Panc1 (cell line): ENCODE data around the gene KRTAP4-4. TPM values are rescaled to one million over a fixed set of nuclear protein-coding genes. Genes with fewer than 3 reads are reported as not detected.
"Not testable (repeated sequence)": the region's sequence is repeated elsewhere in the genome, so short reads cannot be mapped to it uniquely, and the experiment has no call there.

Experiments
- ATAC-seq: fragments of 200-7000 bp; cut with Tn5 transposase; 2 replicates; pipeline ENCODE4 v1.9.1; 2020; ENCODE audit warnings: mild to moderate bottlenecking, moderate library complexity
- BruUV-seq: library from RNA; stranded (reverse); fragments of 400-500 nt; replicated peaks from 2 replicates; lab custom pipeline; 2021; lab: Mats Ljungman, UMichigan
- CTCF ChIA-PET: fragments of 300-600 bp; sonication (Branson Sonifier 250); formaldehyde crosslinking; loops from one replicate; lab custom pipeline; 2022; ENCODE audit warnings: antibody characterized with exemption; lab: Charles Lee
- POLR2A ChIA-PET: fragments of 300-600 bp; sonication (Branson Sonifier 250); formaldehyde crosslinking; loops from one replicate; lab custom pipeline; 2022; ENCODE audit warnings: antibody characterized with exemption; lab: Charles Lee
- DNase-seq: peaks from one replicate; pipeline ENCODE4 v3.0.0-alpha.2; 2010; ENCODE audit warnings: low read depth, low spot score
- H3K27ac ChIP-seq: 2 replicates; pipeline ENCODE4 v1.5.1; 2011; ENCODE audit warnings: mild to moderate bottlenecking, low read length, inconsistent platforms
- H3K27me3 ChIP-seq: fragments of 200-500 bp; sonication (Bioruptor generic); 2 replicates; pipeline ENCODE4 v1.6.0; 2014; ENCODE audit warnings: low read length, inconsistent platforms; ENCODE audit not compliant: control insufficient read depth, insufficient read depth
- H3K36me3 ChIP-seq: fragments of 200-500 bp; sonication (Bioruptor generic); 2 replicates; pipeline ENCODE4 v1.5.1; 2014; ENCODE audit warnings: inconsistent platforms, mild to moderate bottlenecking, low read length, moderate library complexity; ENCODE audit not compliant: control insufficient read depth, insufficient read depth
- H3K4me1 ChIP-seq: 2 replicates; pipeline ENCODE4 v1.5.1; 2011; ENCODE audit warnings: inconsistent platforms, mild to moderate bottlenecking, low read length, moderate library complexity; ENCODE audit not compliant: control insufficient read depth, insufficient read depth
- H3K4me3 ChIP-seq, 2 experiments: 2 replicates each; pipeline ENCODE4 v1.5.1; 2011 to 2012; ENCODE audit warnings: low read depth in 2 of 2, low read length in 2 of 2, mild to moderate bottlenecking in 2 of 2, inconsistent platforms in 1 of 2, moderate library complexity in 1 of 2
- H3K9me3 ChIP-seq: fragments of 200-500 bp; sonication (Bioruptor generic); 2 replicates; pipeline ENCODE4 v1.5.1; 2014; ENCODE audit warnings: low read depth, mild to moderate bottlenecking, inconsistent platforms, low read length, moderate library complexity; ENCODE audit not compliant: control insufficient read depth, insufficient read depth
- POLR2AphosphoS5 ChIP-seq: IDR thresholded peaks from 2 replicates; pipeline ENCODE4 v1.6.1; 2012; ENCODE audit warnings: mild to moderate bottlenecking, low read depth, low read length, moderate library complexity
- REST ChIP-seq, 2 experiments: IDR thresholded peaks; 2 replicates each; pipeline ENCODE4 v1.6.1; 2011 to 2012; ENCODE audit warnings: low read depth in 2 of 2, control low read depth in 1 of 2, low read length in 1 of 2, mild to moderate bottlenecking in 1 of 2, moderate library complexity in 1 of 2; ENCODE audit not compliant: insufficient read depth in 1 of 2
- SIN3A ChIP-seq: IDR thresholded peaks from 2 replicates; pipeline ENCODE4 v1.6.1; 2012; ENCODE audit warnings: low read depth, mild to moderate bottlenecking, low read length, moderate library complexity, borderline replicate concordance; ENCODE audit not compliant: insufficient read depth
- TCF7L2 ChIP-seq: IDR thresholded peaks from 2 replicates; pipeline ENCODE4 v1.6.1; 2011; ENCODE audit warnings: mild to moderate bottlenecking, low read depth, low read length, inconsistent platforms
- in situ Hi-C: cut with HindIII; loops from 2 replicates; pipeline ENCODE4 v1.10.0; 2016; ENCODE audit warnings: low sequenced_read_pairs, low pct_unique_long_range_greater_than_20kb
- intact Hi-C: fragments of 100-400 bp; cut with micrococcal nuclease; formaldehyde crosslinking; loops from one replicate; pipeline ENCODE4 v1.10.0; 2022; ENCODE audit not compliant: unreplicated experiment
- total RNA-seq: library from RNA; stranded (reverse); gene quantifications from one replicate; pipeline ENCODE4 v1.2.1, GENCODE V29; 2021; ENCODE audit not compliant: unreplicated experiment
- TF ChIP-seq, protein P1 (sequence below): fragments of 450-650 bp; IDR thresholded peaks from 2 replicates; pipeline ENCODE4 v1.5.1; 2017; ENCODE audit warnings: mild to moderate bottlenecking

Gene KRTAP4-4
- total RNA-seq, 1 experiment from 2014 or later, result not detected

DNA sequence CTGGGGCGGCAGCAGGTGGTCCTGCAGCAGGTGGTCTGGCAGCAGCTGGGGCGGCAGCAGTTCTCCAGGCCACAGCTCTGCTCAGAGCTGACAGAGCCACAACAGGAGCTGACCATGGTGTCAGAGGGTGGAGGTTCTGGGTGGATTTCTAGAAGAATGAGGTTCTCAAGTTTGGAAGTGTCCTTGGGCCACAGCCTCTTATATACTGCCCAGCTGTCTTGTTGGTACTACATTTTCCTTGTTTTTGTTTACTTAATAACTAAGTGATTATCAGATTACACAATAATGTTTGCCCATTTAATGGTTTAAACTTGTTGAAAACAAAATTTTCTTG lies 10.9 kb downstream of the KRTAP4-4 start, which contains the start of gene KRTAP4-5:
Gene KRTAP4-5, minus strand, starts transcription at position 174 of the 334 bp plus-strand sequence. Its CDS starts 58 bp downstream, at position 116.
- no peaks in the 10 kb centered on the region for H3K36me3 ChIP-seq
- intact Hi-C loops (no loop called here), in situ Hi-C loops (no loop called here)
- H3K27me3 ChIP-seq, result no peaks in the 10 kb centered on the region
- CTCF ChIA-PET, result no interaction called here
- POLR2A ChIA-PET, result no interaction called here
- H3K4me3 ChIP-seq, result no peak within 1 kb of the TSS
- no peaks in the 10 kb centered on the region for H3K4me1 ChIP-seq
- ATAC-seq, result no peak
- TF ChIP-seq REST (IDR thresholded peaks at IDR 0.05; ENCODE audit: insufficient read depth in 1 of 2, low read depth in 2 of 2, low read length in 1 of 2) (0 out of 4 replicates have a peak, but pooled peaks of 1 of the 2 experiments have one; percentile 30), TCF7L2 (no peak)
- TF ChIP-seq, protein P1, sequence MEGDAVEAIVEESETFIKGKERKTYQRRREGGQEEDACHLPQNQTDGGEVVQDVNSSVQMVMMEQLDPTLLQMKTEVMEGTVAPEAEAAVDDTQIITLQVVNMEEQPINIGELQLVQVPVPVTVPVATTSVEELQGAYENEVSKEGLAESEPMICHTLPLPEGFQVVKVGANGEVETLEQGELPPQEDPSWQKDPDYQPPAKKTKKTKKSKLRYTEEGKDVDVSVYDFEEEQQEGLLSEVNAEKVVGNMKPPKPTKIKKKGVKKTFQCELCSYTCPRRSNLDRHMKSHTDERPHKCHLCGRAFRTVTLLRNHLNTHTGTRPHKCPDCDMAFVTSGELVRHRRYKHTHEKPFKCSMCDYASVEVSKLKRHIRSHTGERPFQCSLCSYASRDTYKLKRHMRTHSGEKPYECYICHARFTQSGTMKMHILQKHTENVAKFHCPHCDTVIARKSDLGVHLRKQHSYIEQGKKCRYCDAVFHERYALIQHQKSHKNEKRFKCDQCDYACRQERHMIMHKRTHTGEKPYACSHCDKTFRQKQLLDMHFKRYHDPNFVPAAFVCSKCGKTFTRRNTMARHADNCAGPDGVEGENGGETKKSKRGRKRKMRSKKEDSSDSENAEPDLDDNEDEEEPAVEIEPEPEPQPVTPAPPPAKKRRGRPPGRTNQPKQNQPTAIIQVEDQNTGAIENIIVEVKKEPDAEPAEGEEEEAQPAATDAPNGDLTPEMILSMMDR, result no peak
- DNase-seq, result no peak
- H3K9me3 ChIP-seq, result no peaks in the 10 kb centered on the region
- no TSS peak for BruUV-seq
- no peak within 1 kb of the TSS for H3K27ac ChIP-seq

DNA sequence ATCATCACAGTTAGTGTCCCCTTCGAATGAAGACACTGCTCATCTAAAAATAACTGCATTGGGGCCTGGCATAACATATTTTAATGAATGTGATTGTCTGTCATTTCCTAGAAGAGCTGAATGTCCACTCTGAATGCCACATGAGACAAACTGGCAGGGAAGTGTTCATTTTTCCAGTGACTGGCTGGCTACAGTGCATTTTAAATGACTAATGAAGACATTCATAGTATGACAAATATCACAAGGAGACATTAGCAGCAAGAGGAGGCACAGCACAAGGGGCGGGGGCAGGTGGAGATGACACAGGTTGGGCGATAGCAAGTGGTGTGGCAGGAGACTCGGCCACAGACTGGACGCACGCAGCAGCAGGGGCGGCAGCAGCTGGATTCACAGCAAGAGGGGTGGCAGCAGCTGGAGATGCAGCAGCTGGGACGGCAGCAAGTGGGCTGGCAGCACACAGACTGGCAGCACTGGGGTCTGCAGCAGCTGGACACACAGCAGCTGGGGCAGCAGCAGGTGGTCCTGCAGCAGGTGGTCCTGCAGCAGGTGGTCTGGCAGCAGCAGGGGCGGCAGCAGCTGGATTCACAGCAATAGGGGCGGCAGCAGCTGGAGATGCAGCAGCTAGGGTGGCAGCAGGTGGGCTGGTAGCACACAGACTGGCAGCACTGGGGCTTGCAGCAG lies 11.4 kb downstream of the KRTAP4-4 start:
- intact Hi-C loops, H3K27me3 ChIP-seq, ATAC-seq, in situ Hi-C loops, H3K27ac ChIP-seq, H3K4me1 ChIP-seq, H3K36me3 ChIP-seq, DNase-seq, H3K4me3 ChIP-seq, BruUV-seq, H3K9me3 ChIP-seq: not testable (repeated sequence)
- POLR2A ChIA-PET, result interaction anchor here (0.6 kb wide), 1 partner anchor 110 kb away, joined by 3 read pairs; no protein-coding TSS in a partner anchor
- CTCF ChIA-PET, result interaction anchor here (0.5 kb wide), 1 partner anchor 703 kb away, joined by 4 read pairs; no protein-coding TSS in a partner anchor

GRCh38 chr17:41147531-41148204 lies 12.9 kb downstream of the KRTAP4-4 start:
- DNase-seq (no peak), ATAC-seq (no peak)
- Histone ChIP-seq H3K36me3 (no peaks in the 10 kb centered on the region), H3K9me3 (no peaks in the 10 kb centered on the region), H3K27me3 (no peaks in the 10 kb centered on the region), H3K4me3 (no peak overlapping the region), H3K4me1 (no peaks in the 10 kb centered on the region), H3K27ac (no peak overlapping the region)
- TF ChIP-seq SIN3A (no peak), POLR2AphosphoS5 (no peak), TCF7L2 (no peak), REST (IDR thresholded peaks at IDR 0.05; ENCODE audit: insufficient read depth in 1 of 2, low read depth in 2 of 2, low read length in 1 of 2) (no peak)
- TF ChIP-seq, protein P1, result no peak
- intact Hi-C loops, result no loop called here
- CTCF ChIA-PET, result no interaction called here
- BruUV-seq, result no TSS peak
- POLR2A ChIA-PET, result no interaction called here
- in situ Hi-C loops, result no loop called here
